ENCODE measurements around the gene UBL7.
"Not testable (repeated sequence)": the region's sequence is repeated elsewhere in the genome, so short reads cannot be mapped to it uniquely, and the experiment has no call there.

Gene UBL7, protein sequence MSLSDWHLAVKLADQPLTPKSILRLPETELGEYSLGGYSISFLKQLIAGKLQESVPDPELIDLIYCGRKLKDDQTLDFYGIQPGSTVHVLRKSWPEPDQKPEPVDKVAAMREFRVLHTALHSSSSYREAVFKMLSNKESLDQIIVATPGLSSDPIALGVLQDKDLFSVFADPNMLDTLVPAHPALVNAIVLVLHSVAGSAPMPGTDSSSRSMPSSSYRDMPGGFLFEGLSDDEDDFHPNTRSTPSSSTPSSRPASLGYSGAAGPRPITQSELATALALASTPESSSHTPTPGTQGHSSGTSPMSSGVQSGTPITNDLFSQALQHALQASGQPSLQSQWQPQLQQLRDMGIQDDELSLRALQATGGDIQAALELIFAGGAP

DNA sequence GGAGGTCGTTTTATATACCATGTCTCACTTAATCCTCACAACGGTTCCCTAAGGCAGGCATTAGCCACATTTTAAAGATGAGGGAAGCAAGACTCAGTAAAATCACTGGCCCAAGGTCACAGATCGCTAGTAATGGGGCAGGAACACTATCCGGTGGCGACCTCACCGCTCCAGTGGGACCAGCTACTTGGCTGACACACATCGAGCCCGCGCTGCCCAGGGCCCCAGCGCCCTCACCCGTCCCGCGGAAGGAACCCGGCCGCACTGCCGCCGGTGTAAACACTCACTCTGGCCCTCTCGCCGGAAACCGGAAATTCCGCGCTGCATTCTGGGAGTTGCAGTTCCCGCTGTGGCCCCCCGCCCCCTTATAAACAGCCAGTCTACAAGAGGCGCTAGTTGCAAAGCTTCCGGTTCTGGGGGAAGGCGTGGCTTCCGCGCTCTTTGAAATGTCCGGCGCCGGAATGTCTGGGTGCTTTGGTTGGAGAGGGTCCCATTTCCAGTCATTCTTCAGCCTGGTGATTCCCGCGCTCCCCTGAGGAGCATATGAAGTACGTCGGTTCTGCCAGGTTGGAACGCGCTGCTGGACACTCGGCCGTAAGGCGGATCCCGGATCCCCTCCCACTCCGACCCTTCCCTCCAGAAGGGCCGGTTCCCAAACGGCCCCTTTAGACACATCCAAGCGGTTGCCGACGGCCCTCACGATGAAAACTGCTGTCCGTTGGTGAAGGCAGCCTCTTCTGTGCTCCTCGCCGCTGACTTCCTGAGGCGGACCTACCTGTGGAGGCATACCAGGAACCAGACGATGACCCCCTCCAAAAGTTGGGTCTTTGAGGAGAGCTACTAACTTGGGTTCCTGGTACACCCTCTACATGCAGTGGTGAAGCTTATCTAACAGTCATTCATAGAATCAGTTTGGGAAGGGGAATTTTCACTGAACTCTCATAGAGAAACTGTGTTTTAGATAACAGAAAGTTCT, at the start of gene UBL7:
Gene UBL7 (minus strand): TSS at position 290 of the 976 bp plus-strand sequence. CDS start 2,293 bp downstream, outside the sequence.
- peak; percentile 99 for DNase-seq

DNA sequence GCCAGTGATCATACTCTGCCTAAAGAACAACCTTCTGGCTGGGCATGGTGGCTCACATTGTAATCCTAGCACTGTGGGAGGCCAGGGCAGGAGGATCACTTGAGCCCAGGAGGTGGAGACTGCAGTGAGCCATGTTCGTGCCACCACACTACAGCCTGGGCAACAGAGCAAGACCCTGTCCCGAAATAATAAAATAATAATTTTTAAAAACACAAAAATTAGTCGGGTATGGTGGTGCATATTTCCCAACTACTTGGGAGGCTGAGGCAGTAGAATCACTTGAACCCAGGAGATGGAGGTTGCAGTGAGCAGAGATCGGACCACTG, 45.5 kb upstream of the UBL7 start:
- no peak for DNase-seq

DNA sequence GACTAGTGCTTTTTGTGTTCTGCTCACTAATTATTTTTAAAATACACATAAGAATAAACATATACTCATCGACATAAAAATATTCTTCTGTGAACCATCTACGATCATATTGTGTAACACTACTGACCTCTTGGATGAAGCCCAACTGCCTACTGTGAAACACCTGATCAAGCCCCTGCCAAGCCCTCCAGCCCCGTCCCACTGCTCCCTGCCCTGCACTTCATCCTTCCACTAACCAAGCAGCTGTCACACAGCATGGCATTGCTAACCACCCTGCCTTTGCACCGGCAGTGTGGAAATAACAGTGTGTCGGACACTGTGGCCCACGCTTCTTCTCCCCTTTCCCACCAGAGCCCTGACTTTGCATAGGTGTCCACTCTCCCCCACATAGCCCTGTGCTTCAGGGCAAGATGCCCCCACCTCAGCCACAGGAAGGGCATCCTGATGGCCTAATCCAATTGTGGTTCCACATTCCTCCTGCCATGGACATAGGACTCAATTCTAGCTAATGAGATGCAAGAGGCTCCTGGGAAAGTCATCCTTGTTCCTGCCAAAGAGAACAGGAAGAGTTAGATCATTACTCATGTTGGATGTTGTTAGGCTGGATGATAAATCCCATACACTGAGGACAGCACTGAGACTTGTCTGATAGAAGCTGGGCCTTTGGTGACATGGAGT, 45.0 kb upstream of the UBL7 start:
- DNase-seq: no peak

DNA sequence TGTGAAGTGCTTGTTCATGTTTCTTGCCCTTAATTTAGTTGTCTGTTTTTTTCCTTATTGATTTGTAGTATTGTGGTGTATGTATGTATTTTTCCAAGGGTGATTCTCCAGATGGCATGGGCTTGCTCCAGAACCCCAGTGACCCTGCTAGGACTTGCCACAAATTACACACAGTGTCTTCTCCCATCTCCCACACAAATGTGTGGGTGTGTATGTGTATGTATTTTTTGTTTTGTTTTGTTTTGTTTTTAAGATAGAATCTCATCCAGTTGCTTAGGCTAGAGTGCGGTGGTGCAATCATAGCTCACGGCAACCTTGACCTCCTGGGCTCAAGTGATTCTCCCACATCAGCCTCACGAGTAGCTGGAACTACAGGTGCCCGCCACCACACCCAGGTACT, 43.9 kb upstream of the UBL7 start:
- DNase-seq: no peak

DNA sequence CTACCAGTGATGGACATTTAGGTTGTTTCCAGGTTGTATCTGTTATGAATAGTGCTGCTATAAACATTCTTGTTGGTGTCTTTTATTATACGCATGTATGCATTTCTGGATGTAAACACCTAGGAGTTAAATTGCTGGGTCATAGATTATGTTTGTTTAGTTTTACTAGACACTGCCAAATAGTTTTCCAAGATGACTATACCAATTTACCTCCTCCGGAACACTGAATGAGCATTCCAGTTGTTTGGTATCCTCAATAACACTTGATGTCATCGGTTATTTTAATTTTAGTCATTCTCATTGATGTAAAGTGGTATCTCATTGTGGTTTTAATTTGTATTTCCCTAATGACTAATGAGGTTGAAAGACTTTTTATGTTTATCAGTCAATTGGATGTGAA, 43.5 kb upstream of the UBL7 start:
- no peak for DNase-seq

DNA sequence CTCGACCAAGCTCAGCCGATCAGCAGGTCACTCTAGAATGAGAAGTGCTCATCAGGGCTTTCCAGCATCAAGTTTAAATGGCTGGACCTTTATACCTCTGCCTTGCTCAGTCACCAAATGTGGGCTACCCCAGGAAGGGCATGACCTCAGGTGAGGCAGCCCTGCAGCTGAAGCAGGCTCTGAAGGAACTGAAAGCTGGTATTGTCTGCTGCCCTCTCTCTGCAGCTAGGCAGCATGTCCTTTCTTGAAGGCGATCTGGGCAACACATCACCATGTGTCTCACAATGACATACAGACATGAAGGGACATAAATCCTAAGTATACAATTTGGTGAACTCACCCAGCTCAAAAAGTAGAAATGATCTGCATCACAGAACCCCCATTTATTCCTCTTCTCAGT, 41.3 kb upstream of the UBL7 start:
- no peak for DNase-seq

DNA sequence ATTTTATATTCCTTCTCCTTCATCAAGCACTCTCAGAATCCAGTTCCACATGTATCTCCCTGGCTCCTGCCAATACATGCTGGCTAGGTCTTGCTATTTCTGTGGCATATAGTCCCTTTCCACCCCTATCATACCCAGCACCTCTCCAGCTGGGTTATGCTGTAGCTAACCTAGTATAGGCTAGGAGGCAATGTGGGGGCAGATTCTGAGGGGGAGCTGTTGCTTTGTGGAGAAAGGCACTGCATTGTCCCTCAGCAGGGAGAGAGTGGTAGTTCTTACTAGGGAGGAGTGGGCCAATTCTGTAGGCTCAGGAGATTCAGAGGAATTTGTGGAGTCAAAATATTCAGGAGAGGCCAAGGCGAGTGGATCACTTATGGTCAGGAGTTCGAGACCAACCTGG, 39.4 kb upstream of the UBL7 start:
- DNase-seq: no peak

DNA sequence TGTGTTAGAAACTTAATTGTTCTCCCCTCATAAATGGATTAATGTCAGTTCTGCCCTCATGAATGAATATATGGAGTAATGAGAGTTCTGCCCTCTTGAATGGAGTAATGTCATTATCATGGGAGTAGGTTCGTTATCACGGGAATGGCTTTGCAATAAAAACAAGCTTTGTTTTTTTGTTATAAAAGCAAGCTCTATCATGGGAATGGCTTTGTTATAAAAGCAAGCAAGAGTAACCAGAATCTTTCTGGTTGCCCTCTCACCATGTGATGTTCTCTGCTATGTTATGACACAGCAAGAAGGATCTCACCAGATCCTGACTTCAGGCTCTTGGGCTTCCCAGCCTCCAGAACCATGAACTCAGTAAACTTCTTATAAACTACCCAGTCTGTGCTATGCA, 38.4 kb upstream of the UBL7 start:
- no peak for DNase-seq

DNA sequence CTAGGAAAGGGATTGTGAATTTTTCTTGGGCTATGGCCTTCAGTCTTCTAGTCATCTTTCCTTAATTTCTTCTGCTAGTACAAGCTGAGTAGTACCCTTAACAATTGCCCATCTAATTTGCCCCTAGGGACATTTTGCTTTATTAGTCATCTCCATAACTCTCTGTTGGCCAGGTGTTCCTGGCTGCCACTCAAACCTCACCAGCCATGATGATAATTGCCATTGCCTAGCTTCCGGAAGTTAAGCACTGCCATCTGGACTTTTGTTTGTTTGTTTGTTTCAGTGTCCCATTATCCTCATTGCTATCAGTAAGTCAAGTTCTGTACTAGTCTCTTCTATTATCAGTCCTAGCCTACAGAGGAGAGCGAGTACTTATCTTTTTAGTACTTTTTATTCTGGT, 36.6 kb upstream of the UBL7 start:
- no peak for DNase-seq

DNA sequence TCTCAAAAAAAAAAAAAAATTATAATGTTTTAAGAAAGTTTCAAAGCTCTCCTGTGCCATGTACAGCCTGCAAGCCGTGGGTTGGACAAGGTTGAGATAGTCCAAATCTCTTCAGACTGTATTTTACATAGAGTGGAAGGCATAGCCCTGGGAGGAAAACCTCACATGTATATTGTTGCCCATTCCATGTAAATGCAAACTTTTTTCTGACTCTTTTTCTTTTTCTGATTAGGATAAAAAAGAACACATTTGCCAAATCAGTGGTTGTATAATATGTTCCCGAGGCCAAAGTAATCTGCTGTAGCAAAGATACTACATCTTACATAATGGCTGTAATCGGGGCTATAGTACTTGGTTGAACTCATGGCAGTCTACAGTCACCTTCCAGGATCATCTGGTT, 35.7 kb upstream of the UBL7 start:
- no peak for DNase-seq

DNA sequence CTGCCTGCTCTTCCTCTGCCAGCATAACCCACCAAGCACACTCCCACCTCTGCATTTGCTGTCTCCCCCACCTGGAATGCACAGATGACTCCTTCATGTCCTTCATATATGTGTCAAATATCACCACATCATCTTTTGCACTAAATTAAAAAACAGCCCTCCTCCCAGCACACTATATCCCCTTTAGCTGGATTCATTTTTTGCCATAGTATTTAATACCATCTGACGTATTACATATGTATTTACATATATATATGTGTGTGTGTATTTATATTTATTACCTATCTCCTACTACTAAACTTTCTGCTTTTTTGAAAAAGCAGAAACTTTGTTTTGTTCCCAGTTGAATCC, 29.4 kb upstream of the UBL7 start:
- DNase-seq: no peak

DNA sequence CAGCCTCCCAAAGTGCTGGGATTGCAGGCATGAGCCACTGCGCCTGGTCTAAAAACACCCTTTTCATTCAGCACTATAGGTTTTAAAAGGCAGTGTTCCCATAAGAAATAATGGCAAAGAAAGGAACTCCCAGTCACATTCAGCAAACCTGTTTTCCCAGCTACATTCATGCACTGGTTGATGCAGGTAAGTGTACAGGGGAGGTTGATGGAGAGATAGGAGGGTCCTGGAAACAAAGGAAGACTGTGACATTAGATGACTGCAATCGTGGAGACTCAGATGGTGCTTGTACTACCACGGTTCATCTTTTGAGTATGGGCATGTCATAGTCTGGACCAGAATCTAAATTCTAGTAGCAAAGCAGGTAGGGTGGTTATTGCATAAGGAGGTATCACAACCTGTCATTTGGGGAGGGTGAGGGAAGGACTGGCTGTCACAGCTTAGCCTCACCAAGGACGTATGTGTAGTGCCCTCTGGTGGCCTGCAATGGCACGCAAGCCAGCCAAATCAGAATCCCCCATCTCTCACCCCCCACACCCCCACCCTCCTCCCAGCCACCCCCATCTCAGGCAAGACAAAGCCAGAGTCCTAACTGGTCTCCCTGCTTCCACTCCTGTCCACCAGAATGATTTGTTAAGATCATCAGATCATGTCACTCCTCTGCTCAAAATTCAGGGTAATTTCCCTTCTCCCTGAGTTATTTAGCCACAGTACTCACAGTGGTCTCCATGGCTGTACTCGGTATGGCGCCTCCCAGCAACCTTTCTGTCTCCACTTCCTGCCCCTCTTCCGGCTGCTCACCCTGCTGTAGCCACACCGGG, 28.8 kb upstream of the UBL7 start:
- DNase-seq: peak; percentile 82

DNA sequence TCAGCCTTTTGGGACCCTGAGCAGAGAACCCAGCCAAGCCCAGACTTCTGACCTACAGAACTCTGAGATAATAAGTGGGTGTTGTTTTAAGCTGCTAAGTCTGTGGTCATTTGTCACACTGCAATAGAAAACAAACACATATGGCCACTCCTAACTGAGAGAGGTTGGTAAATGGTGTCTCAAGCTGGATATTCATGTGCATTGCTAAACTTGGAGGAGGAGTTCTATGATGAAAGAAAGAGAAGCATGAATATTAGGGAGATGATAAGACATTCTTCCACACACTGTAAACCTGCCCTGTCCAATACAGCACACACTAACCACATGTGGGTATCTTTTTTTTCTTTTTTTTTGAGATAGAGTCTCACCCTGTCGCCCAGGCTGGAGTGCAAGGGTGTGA, 27.8 kb upstream of the UBL7 start:
- no peak for DNase-seq

DNA sequence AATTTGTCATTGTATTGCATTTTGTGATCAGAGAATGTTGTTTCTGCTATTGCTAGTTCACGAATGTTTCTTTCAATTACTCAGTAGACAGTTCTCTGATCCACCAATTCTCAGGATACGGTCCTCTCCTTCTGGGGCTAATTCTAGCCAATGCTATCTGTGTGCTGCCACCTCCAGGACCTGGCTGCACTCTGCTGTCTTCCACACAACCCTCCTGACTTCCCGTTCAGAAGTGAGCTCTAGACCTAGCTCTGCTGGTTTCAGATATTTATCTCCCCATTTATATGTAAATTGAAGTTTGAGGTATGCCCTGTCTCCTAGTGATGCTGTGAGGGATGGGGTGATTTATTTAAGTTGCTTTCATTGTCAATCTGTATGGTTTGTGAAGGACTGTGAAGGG, 21.7 kb upstream of the UBL7 start:
- no peak for DNase-seq

DNA sequence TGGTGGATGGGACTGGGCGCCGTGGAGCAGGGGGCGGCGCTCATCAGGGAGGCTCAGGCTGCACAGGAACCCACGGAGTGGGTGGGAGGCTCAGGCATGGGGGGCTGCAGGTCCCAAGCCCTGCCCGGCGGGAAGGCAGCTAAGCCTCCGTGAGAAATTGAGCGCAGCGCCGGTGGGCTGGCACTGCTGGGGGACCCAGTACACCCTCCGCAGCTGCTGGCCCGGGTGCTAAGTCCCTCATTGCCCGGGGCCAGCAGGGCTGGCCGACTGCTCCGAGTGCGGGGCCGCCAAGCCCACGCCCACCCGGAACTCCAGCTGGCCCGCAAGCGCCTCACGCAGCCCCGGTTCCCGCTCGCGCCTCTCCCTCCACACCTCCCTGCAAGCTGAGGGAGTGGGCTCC, 19.4 kb upstream of the UBL7 start:
- DNase-seq: not testable (repeated sequence)

DNA sequence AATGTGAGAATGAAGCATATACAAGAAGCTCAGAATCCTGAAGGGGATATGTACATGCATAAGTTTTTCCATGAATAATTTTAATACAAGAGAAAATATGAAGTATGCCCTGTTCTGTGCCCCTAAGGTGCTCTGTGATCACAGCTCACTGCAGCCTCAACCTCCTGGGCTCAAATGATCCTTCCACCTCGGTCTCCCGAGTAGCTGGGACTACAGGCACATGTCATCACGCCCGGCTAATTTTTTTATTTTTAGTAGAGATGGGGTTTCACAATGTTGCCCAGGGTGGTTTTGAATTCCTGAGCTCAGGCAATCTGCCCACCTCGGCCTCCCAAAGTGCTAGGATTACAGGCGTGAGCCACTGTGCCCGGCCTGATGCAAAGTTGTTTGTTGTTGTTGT, 10.7 kb upstream of the UBL7 start:
- DNase-seq: not testable (repeated sequence)

DNA sequence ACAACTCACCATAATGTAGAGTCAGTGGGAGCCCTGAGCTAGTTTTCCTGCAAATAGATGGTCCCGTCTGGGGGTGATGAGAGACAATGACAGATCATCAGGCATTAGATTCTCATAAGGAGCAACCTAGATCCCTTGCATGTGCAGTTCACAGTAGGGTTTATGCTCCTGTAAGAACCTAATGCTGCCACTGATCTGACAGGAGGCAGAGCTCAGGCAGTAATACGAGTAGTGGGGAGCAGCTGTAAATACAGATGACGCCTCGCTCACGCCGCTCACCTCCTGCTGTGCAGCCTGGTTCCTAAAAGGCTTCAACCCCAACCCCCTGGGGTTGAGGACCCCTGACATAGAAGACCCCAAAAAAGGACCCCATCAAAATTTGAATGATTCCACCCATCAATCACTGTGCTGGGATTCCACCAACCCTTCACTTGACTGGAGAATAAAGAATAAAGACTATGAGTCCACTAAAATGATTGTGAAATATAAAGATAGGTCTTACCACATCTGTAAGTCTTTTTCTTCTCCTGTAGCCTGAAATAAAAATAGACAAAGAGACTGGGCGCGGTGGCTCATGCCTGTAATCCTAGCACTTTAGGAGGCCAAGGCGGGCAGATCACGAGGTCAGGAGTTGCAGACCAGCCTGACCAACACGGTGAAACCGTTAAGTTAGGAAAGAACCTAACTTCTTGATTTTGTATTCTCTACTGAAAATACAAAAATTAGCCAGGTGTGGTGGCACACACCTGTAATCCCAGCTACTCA, 9.9 kb upstream of the UBL7 start:
- no peak for DNase-seq

DNA sequence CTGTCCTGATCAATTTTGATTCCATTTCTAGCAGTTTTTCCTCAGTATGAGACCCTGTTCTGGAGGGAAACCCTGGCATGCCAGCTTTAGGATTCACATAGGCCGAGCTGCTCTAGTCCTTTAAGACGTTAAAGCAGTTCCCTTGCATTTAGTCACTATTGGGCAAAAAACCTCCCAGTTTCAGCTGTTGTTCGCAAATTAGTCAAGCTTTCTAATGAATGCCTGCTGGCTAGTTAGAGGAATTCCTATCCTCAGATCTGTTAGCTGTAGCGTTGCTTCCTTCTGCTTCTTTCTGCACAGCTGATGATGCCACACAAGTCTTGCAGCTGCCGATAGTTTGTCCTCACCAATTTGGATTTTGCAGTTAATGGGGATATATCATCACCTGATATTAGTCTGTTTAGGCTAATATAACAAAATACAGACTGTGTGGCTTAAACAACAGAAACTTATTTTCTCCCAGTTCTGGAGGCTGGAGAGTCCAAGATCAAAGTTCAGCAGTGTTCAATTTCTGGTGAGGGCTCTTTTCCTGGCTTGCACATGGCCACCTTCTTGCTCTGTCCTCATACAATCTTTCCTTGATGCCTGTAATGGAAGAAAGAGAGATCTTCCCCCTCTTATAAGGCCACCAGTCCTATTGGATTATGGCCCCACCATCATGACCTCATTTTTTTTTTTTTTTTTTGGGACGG, 7.5 kb upstream of the UBL7 start:
- no peak for DNase-seq

DNA sequence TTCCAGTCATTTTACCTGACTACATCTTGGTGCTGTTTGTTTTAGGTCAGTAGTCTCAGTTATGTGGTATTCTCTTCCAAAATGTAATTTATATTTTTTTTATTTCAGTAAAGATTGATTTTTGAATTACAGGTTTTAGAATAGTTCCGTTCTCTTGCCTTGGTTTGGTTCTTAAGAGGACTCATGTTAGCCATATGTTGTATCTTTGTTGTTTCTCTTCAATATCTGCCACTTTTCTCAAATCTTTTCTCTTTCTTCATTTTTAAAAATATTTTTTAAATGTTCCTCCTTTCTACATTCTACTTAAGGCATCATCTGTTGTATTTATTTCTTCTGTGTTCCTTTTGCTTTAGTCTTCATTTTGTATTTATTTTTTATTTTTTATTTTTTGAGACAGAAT, 5.6 kb upstream of the UBL7 start:
- no peak for DNase-seq

DNA sequence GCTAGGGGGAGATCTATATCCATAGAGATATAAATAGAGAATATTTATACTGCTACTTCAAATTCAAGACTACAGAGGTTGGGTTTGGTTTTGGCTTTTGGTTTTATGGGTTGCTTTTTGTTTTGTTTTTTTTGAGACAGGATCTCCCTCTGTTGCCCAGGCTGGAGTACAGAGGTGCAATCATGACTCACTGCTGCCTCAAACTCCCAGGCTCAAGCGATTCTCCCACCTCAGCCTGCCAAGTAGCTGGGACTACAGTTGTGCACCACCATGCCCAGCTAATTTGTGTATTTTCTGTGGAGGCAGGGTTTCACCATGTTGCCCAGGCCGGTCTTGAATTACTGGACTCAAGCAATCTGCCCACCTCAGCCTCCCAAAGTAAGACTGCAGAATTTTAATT, 3.9 kb upstream of the UBL7 start:
- DNase-seq: no peak

DNA sequence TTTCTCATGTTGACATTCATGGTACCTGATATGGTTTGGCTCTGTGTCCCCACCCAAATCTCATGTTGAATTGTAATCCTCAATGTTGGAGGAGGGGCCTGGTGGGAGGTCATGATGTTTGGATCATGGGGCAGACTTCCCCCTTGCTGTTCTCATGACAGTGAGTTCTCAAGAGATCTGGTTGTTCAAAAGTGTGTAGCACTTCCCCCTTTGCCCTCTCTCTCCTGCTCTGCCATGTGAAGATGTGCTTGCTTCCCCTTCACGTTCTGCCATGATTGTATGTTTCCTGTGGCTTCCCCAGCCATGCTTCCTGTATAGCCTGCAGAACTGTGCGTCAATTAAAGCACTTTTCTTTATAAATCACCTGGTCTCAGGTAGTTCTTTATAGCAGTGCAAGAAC, 3.3 kb upstream of the UBL7 start:
- no peak for DNase-seq

Data from activated CD4-positive, alpha-beta T cell treated with anti-CD3 and anti-CD28 coated beads, Interleukin-2, Interleukin-6, amounts not matched to agents 100 ng/mL and 50 ng/mL, durations not matched to agents 16 hours and 8 hours (primary cell).